ENCODE measurements around the gene CDH6. TPM values are rescaled to one million over a fixed set of nuclear protein-coding genes. Genes with fewer than 3 reads are reported as not detected.

The CDH6 gene
- total RNA-seq, 1 donor from 2014 or later, result 6.5 TPM

DNA sequence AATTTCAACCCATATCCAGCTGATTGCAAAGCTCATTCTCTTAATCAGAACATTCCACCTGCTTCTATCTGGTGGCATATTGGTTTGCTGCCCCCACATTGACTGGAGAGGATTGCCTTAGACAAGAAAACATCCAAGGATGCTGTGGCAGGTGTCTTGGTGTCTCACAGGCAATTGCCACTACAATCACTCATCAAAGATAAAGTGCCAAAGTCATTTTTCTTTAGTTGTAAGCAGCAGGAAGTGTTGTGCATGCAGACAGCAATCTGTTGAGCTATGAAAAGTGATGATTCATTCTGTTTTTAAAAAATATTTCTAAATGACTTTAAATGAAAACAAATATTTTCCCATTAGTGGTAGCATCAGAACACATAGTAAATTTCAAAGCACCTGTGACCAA, 53.9 kb downstream of the CDH6 start:
- TF ChIP-seq, protein P1, sequence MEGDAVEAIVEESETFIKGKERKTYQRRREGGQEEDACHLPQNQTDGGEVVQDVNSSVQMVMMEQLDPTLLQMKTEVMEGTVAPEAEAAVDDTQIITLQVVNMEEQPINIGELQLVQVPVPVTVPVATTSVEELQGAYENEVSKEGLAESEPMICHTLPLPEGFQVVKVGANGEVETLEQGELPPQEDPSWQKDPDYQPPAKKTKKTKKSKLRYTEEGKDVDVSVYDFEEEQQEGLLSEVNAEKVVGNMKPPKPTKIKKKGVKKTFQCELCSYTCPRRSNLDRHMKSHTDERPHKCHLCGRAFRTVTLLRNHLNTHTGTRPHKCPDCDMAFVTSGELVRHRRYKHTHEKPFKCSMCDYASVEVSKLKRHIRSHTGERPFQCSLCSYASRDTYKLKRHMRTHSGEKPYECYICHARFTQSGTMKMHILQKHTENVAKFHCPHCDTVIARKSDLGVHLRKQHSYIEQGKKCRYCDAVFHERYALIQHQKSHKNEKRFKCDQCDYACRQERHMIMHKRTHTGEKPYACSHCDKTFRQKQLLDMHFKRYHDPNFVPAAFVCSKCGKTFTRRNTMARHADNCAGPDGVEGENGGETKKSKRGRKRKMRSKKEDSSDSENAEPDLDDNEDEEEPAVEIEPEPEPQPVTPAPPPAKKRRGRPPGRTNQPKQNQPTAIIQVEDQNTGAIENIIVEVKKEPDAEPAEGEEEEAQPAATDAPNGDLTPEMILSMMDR (IDR thresholded peaks at IDR 0.05), result no peak
- H3K9me3 ChIP-seq, result no peaks in the 10 kb centered on the region
- H3K36me3 ChIP-seq, result no peaks in the 10 kb centered on the region
- no peaks in the 10 kb centered on the region for H3K4me1 ChIP-seq
- H3K4me3 ChIP-seq, result no peak overlapping the region
- no peaks in the 10 kb centered on the region for H3K27me3 ChIP-seq
- no peak overlapping the region for H3K27ac ChIP-seq
- intact Hi-C loops (cut with DNase I), result no loop called here
- no peak for DNase-seq (ENCODE audit: low spot score in 2 of 2)

DNA sequence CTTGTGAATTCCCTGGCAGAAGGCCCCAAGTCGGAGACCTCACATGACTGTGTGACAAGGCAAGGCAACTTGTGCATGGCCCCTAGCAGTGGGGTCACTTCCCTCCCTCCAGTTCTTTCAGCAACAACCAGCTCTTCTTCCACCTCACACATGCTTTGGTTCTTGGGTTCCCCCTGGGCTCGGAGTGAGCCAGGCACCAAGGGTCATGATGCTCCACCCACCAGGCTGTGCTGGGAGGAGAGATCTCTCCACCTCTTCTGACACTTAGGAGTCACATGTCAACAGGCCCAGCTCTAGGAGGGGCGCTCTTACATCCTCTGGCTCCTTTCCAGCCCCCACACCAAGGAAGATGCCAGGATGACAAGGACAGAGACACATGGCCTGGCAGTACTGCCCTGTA, 56.7 kb downstream of the CDH6 start:
- Histone ChIP-seq H3K36me3 (no peaks in the 10 kb centered on the region), H3K4me3 (no peak overlapping the region), H3K4me1 (no peaks in the 10 kb centered on the region), H3K27ac (no peak overlapping the region), H3K27me3 (no peaks in the 10 kb centered on the region), H3K9me3 (no peaks in the 10 kb centered on the region)
- TF ChIP-seq, protein P1 (IDR thresholded peaks at IDR 0.05), result no peak
- intact Hi-C loops (cut with DNase I), result no loop called here
- DNase-seq (ENCODE audit: low spot score in 2 of 2), result no peak

DNA sequence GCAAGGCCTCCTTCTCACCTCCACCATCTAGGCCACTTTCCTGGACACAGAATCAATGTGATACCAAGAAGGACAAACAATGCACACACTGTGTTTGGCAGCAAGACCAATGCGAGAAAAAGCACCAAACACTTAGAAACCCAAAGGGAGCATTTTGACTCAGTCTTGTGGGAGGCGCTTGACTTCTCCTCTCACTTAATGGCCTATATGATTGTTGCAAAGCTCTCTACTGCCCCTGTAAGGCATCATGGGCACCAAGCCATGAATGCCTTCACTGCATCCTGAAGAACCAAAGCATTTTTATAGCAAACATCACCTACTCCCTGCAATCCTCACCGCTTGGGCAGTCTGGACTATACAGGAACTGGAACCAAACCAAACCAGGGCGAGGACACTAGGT, 57.5 kb downstream of the CDH6 start:
- H3K36me3 ChIP-seq, result no peaks in the 10 kb centered on the region

DNA sequence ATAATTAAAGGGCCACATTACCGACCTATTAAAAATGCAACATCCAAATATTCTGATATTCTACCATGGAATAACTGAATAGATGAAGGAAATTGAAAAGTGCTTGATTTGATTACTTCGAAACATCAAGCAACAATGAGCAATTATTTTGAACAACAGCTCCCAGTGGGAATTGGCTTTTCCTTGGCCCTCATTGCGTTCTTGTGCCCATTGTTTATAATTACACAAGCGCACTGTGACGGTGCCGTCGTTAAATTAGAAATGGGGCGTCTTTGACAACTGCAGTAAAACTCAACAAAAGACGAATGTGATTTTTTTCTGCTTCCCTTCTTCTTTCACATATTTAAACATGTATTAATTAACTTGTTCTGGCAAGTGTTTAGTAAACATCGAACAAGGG, 61.6 kb downstream of the CDH6 start:
- H3K36me3 ChIP-seq, result no peaks in the 10 kb centered on the region
- no peaks in the 10 kb centered on the region for H3K4me1 ChIP-seq
- no peak overlapping the region for H3K4me3 ChIP-seq
- no peak overlapping the region for H3K27ac ChIP-seq
- no peak for DNase-seq (ENCODE audit: low spot score in 2 of 2)
- H3K27me3 ChIP-seq, result no peaks in the 10 kb centered on the region
- TF ChIP-seq, protein P1 (IDR thresholded peaks at IDR 0.05), result no peak
- intact Hi-C loops (cut with DNase I), result no loop called here
- no peaks in the 10 kb centered on the region for H3K9me3 ChIP-seq

More for the DNA sequence above, 57.5 kb downstream of the CDH6 start:
- Histone ChIP-seq H3K27ac (no peak overlapping the region), H3K9me3 (no peaks in the 10 kb centered on the region), H3K27me3 (no peaks in the 10 kb centered on the region), H3K4me1 (no peaks in the 10 kb centered on the region), H3K4me3 (no peak overlapping the region)
- TF ChIP-seq, protein P1 (IDR thresholded peaks at IDR 0.05), result no peak
- DNase-seq (ENCODE audit: low spot score in 2 of 2), result no peak
- intact Hi-C loops (cut with DNase I), result no loop called here

DNA sequence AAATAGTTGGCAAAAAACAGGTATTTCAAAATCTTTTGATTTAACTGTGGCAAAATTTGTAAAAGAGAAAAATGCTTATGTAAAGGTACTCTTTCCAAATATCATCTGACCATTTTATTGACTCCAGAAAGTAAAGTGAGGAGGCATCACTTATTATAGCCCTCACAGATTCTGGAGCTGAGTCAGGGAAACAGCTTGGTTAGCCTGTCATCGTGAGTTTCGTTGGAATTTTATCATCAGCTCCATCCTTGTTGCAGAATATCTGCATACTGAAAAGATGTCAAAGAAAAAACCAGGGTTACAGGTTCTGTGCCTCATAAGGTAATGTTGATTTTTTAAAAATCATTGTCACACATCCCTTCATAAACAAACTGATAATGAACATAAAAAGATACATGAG, 74.8 kb downstream of the CDH6 start:
- TF ChIP-seq, protein P1 (IDR thresholded peaks at IDR 0.05), result no peak
- Histone ChIP-seq H3K4me3 (no peak overlapping the region), H3K27ac (no peak overlapping the region), H3K9me3 (no peaks in the 10 kb centered on the region), H3K27me3 (no peaks in the 10 kb centered on the region), H3K36me3 (no peaks in the 10 kb centered on the region), H3K4me1 (no peaks in the 10 kb centered on the region)
- no peak for DNase-seq (ENCODE audit: low spot score in 2 of 2)
- intact Hi-C loops (cut with DNase I), result no loop called here

DNA sequence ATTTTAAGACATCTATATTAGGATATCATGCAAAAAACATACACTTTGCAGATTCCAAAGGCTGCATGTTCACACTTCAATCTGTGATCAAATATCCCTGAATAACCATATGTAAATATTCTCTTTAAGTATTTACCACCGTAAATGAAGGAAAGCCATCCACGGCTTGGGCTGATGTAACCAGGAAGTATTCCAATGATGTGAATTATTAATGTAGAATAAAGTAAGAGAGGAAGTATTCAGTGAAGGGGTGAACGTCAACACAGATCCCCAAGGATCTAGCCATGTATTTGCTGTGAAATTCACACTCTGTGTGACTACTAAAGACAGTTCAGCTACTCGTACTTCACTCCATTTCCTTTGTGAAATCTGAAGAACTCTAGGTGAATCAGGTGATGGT, 75.2 kb downstream of the CDH6 start:
- Histone ChIP-seq H3K36me3 (no peaks in the 10 kb centered on the region), H3K27me3 (no peaks in the 10 kb centered on the region), H3K9me3 (no peaks in the 10 kb centered on the region), H3K4me1 (no peaks in the 10 kb centered on the region), H3K27ac (no peak overlapping the region), H3K4me3 (no peak overlapping the region)
- DNase-seq (ENCODE audit: low spot score in 2 of 2), result no peak
- TF ChIP-seq, protein P1 (IDR thresholded peaks at IDR 0.05), result no peak
- intact Hi-C loops (cut with DNase I), result no loop called here
